HepG2 (cell line): ENCODE data around the gene SLC25A11. TPM values are rescaled to one million over a fixed set of nuclear protein-coding genes. Genes with fewer than 3 reads are reported as not detected.

Source experiments
- ATF7 ChIP-seq, 2 experiments: fragments of 450-650 bp in 1 of 2; sonication (generic) in 1 of 2; formaldehyde crosslinking in 1 of 2; IDR thresholded peaks; 2 replicates each; pipeline versions ENCODE4 v1.4.0 to v1.6.1; 2016 to 2020; ENCODE audit warnings: antibody characterized with exemption in 1 of 2, mild to moderate bottlenecking in 1 of 2, missing genetic modification reagents in 1 of 2
- ATM ChIP-seq: fragments of 450-650 bp; IDR thresholded peaks from 2 replicates; pipeline ENCODE4 v1.7.1; 2017; ENCODE audit warnings: mild to moderate bottlenecking, borderline replicate concordance
- NR2F6 ChIP-seq, 2 experiments: IDR thresholded peaks; 2 replicates each; pipeline ENCODE4 v1.6.1; 2016; ENCODE audit warnings: antibody characterized with exemption in 1 of 2, mild to moderate bottlenecking in 1 of 2
- NRL ChIP-seq: sonication (generic); formaldehyde crosslinking; IDR thresholded peaks from 2 replicates; pipeline ENCODE4 v1.5.0; 2020; ENCODE audit warnings: missing genetic modification reagents, mild to moderate bottlenecking, moderate library complexity, borderline replicate concordance
- RARA ChIP-seq: IDR thresholded peaks from 2 replicates; pipeline ENCODE4 v1.6.1; 2016; ENCODE audit warnings: missing genetic modification reagents, missing compliant biosample characterization
- SETDB1 ChIP-seq: sonication (generic); formaldehyde crosslinking; IDR thresholded peaks from 2 replicates; pipeline ENCODE4 v1.5.1; 2020; ENCODE audit warnings: missing genetic modification reagents, mild to moderate bottlenecking, borderline replicate concordance
- TCF7 ChIP-seq: sonication (generic); IDR thresholded peaks from 2 replicates; pipeline ENCODE4 v1.6.1; 2016; ENCODE audit warnings: antibody characterized with exemption, low read depth
- ZNF205 ChIP-seq: IDR thresholded peaks from 2 replicates; pipeline ENCODE4 v1.6.1; 2018; ENCODE audit warnings: missing biosample characterization, missing genetic modification reagents
- ZNF354B ChIP-seq: sonication (generic); formaldehyde crosslinking; IDR thresholded peaks from 2 replicates; pipeline ENCODE4 v1.8.0; 2022; ENCODE audit warnings: mild to moderate bottlenecking, missing genetic modification reagents
- ZSCAN12 ChIP-seq: sonication (generic); formaldehyde crosslinking; IDR thresholded peaks from 2 replicates; pipeline ENCODE4 v1.9.0; 2021; ENCODE audit warnings: mild to moderate bottlenecking, missing genetic modification reagents
- polyA plus RNA-seq, 8 experiments: library from polyadenylated mRNA; depleted of rRNA in 3 of 8; stranded (reverse) in 7 of 8; unstranded in 1 of 8; fragments of >200 nt; fragmentation: Illumina TruSeq in 4 of 8; extraction: Trizol in 4 of 8; gene quantifications; 2 replicates each; pipeline versions ENCODE4 v1.2.1 to v1.2.3, GENCODE V29; 2011 to 2016; ENCODE audit warnings: low read depth in 4 of 8, missing spikeins in 1 of 8, mixed read lengths in 1 of 8; ENCODE audit not compliant: insufficient read depth in 1 of 8
- total RNA-seq, 5 experiments: library from RNA; depleted of rRNA; stranded (reverse); fragments of >200 nt; fragmentation: Illumina TruSeq; extraction: Trizol; gene quantifications; 2 replicates each; pipeline ENCODE4 v1.2.3, GENCODE V29; 2016; ENCODE audit warnings: low read depth in 1 of 5
- TF ChIP-seq, protein P1 (sequence below): sonication (generic); formaldehyde crosslinking; IDR thresholded peaks from 2 replicates; pipeline ENCODE4 v1.4.0; 2020; ENCODE audit warnings: missing genetic modification reagents, mild to moderate bottlenecking, borderline replicate concordance
- TF ChIP-seq, protein P2 (sequence below): sonication (generic); formaldehyde crosslinking; IDR thresholded peaks from 2 replicates; pipeline ENCODE4 v1.4.0; 2020; ENCODE audit warnings: missing genetic modification reagents
- TF ChIP-seq, protein P3 (sequence below): IDR thresholded peaks from 2 replicates; pipeline ENCODE4 v1.6.1; 2016; ENCODE audit warnings: low read depth, control low read depth
- TF ChIP-seq, protein P4 (sequence below): IDR thresholded peaks from 2 replicates; pipeline ENCODE4 v1.6.1; 2016; ENCODE audit warnings: low read depth, missing genetic modification reagents, missing compliant biosample characterization

SLC25A11 gene
- total and polyA plus RNA-seq, 2 of the 13 experiments (the other 11 are each of a cell fraction or from before 2014, with no cell fraction given) = 35.4 to 47.2 TPM

DNA sequence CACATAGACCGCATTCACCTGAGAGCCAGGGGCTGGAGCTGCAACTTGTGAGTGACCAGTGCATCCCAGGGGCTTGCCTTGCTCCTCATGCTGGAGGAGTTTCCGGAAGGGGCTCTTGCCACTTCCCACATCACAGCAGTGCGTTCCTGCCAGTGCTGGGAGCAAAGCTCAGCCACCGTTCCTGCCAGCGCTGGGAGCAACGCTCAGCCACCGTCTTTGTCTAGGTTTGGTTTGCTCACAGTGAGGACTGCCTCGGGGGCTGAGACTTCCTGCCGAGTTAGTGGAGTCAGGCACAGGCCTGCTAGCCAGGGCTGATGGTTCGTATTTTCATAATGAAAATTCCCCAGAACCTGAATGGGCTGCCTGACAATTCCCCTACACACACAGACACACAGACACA is 31.5 kb downstream of the SLC25A11 start (continued):
- TF ChIP-seq, protein P1, sequence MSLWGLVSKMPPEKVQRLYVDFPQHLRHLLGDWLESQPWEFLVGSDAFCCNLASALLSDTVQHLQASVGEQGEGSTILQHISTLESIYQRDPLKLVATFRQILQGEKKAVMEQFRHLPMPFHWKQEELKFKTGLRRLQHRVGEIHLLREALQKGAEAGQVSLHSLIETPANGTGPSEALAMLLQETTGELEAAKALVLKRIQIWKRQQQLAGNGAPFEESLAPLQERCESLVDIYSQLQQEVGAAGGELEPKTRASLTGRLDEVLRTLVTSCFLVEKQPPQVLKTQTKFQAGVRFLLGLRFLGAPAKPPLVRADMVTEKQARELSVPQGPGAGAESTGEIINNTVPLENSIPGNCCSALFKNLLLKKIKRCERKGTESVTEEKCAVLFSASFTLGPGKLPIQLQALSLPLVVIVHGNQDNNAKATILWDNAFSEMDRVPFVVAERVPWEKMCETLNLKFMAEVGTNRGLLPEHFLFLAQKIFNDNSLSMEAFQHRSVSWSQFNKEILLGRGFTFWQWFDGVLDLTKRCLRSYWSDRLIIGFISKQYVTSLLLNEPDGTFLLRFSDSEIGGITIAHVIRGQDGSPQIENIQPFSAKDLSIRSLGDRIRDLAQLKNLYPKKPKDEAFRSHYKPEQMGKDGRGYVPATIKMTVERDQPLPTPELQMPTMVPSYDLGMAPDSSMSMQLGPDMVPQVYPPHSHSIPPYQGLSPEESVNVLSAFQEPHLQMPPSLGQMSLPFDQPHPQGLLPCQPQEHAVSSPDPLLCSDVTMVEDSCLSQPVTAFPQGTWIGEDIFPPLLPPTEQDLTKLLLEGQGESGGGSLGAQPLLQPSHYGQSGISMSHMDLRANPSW (CRISPR knock-in tag) = no peak
- TF ChIP-seq ZNF205 (CRISPR knock-in tag) = peak; percentile 68
- no peak for TF ChIP-seq ZNF354B (CRISPR knock-in tag)
- TF ChIP-seq, protein P2, sequence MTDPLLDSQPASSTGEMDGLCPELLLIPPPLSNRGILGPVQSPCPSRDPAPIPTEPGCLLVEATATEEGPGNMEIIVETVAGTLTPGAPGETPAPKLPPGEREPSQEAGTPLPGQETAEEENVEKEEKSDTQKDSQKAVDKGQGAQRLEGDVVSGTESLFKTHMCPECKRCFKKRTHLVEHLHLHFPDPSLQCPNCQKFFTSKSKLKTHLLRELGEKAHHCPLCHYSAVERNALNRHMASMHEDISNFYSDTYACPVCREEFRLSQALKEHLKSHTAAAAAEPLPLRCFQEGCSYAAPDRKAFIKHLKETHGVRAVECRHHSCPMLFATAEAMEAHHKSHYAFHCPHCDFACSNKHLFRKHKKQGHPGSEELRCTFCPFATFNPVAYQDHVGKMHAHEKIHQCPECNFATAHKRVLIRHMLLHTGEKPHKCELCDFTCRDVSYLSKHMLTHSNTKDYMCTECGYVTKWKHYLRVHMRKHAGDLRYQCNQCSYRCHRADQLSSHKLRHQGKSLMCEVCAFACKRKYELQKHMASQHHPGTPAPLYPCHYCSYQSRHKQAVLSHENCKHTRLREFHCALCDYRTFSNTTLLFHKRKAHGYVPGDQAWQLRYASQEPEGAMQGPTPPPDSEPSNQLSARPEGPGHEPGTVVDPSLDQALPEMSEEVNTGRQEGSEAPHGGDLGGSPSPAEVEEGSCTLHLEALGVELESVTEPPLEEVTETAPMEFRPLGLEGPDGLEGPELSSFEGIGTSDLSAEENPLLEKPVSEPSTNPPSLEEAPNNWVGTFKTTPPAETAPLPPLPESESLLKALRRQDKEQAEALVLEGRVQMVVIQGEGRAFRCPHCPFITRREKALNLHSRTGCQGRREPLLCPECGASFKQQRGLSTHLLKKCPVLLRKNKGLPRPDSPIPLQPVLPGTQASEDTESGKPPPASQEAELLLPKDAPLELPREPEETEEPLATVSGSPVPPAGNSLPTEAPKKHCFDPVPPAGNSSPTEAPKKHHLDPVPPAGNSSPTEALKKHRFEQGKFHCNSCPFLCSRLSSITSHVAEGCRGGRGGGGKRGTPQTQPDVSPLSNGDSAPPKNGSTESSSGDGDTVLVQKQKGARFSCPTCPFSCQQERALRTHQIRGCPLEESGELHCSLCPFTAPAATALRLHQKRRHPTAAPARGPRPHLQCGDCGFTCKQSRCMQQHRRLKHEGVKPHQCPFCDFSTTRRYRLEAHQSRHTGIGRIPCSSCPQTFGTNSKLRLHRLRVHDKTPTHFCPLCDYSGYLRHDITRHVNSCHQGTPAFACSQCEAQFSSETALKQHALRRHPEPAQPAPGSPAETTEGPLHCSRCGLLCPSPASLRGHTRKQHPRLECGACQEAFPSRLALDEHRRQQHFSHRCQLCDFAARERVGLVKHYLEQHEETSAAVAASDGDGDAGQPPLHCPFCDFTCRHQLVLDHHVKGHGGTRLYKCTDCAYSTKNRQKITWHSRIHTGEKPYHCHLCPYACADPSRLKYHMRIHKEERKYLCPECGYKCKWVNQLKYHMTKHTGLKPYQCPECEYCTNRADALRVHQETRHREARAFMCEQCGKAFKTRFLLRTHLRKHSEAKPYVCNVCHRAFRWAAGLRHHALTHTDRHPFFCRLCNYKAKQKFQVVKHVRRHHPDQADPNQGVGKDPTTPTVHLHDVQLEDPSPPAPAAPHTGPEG (CRISPR knock-in tag) = 0 out of 2 replicates have a peak, but pooled peaks have one; percentile 59
- TF ChIP-seq, protein P3, sequence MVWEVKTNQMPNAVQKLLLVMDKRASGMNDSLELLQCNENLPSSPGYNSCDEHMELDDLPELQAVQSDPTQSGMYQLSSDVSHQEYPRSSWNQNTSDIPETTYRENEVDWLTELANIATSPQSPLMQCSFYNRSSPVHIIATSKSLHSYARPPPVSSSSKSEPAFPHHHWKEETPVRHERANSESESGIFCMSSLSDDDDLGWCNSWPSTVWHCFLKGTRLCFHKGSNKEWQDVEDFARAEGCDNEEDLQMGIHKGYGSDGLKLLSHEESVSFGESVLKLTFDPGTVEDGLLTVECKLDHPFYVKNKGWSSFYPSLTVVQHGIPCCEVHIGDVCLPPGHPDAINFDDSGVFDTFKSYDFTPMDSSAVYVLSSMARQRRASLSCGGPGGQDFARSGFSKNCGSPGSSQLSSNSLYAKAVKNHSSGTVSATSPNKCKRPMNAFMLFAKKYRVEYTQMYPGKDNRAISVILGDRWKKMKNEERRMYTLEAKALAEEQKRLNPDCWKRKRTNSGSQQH = no peak
- no peak for TF ChIP-seq ATF7 (IDR thresholded peaks at IDR 0.05)
- TF ChIP-seq ATF7 (CRISPR knock-in tag; IDR thresholded peaks at IDR 0.05) = no peak
- no peak for TF ChIP-seq ATM
- no peak for TF ChIP-seq ZSCAN12
- peak; percentile 60; the same call in 1 of the 2 replicates for TF ChIP-seq NRL
- TF ChIP-seq TCF7 = no peak
- TF ChIP-seq NR2F6 (IDR thresholded peaks at IDR 0.05) = no peak
- peak; percentile 62 for TF ChIP-seq NR2F6 (CRISPR knock-in tag; IDR thresholded peaks at IDR 0.05)
- peak; percentile 22; the same call in 1 of the 2 replicates for TF ChIP-seq RARA (CRISPR knock-in tag)
- TF ChIP-seq SETDB1 (CRISPR knock-in tag) = no peak
- TF ChIP-seq, protein P4, sequence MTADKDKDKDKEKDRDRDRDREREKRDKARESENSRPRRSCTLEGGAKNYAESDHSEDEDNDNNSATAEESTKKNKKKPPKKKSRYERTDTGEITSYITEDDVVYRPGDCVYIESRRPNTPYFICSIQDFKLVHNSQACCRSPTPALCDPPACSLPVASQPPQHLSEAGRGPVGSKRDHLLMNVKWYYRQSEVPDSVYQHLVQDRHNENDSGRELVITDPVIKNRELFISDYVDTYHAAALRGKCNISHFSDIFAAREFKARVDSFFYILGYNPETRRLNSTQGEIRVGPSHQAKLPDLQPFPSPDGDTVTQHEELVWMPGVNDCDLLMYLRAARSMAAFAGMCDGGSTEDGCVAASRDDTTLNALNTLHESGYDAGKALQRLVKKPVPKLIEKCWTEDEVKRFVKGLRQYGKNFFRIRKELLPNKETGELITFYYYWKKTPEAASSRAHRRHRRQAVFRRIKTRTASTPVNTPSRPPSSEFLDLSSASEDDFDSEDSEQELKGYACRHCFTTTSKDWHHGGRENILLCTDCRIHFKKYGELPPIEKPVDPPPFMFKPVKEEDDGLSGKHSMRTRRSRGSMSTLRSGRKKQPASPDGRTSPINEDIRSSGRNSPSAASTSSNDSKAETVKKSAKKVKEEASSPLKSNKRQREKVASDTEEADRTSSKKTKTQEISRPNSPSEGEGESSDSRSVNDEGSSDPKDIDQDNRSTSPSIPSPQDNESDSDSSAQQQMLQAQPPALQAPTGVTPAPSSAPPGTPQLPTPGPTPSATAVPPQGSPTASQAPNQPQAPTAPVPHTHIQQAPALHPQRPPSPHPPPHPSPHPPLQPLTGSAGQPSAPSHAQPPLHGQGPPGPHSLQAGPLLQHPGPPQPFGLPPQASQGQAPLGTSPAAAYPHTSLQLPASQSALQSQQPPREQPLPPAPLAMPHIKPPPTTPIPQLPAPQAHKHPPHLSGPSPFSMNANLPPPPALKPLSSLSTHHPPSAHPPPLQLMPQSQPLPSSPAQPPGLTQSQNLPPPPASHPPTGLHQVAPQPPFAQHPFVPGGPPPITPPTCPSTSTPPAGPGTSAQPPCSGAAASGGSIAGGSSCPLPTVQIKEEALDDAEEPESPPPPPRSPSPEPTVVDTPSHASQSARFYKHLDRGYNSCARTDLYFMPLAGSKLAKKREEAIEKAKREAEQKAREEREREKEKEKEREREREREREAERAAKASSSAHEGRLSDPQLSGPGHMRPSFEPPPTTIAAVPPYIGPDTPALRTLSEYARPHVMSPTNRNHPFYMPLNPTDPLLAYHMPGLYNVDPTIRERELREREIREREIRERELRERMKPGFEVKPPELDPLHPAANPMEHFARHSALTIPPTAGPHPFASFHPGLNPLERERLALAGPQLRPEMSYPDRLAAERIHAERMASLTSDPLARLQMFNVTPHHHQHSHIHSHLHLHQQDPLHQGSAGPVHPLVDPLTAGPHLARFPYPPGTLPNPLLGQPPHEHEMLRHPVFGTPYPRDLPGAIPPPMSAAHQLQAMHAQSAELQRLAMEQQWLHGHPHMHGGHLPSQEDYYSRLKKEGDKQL (CRISPR knock-in tag) = no peak
